NCI-H1048 (cell line): Measurements from ENCODE around the gene OR10S1.
"Not testable (repeated sequence)": the region's sequence is repeated elsewhere in the genome, so short reads cannot be mapped to it uniquely, and the experiment has no call there.

Experiments used
- DNase-seq: peaks from one replicate; lab custom pipeline; 2025; lab: John Stamatoyannopoulos, UW

Gene OR10S1, protein sequence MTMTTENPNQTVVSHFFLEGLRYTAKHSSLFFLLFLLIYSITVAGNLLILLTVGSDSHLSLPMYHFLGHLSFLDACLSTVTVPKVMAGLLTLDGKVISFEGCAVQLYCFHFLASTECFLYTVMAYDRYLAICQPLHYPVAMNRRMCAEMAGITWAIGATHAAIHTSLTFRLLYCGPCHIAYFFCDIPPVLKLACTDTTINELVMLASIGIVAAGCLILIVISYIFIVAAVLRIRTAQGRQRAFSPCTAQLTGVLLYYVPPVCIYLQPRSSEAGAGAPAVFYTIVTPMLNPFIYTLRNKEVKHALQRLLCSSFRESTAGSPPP

DNA sequence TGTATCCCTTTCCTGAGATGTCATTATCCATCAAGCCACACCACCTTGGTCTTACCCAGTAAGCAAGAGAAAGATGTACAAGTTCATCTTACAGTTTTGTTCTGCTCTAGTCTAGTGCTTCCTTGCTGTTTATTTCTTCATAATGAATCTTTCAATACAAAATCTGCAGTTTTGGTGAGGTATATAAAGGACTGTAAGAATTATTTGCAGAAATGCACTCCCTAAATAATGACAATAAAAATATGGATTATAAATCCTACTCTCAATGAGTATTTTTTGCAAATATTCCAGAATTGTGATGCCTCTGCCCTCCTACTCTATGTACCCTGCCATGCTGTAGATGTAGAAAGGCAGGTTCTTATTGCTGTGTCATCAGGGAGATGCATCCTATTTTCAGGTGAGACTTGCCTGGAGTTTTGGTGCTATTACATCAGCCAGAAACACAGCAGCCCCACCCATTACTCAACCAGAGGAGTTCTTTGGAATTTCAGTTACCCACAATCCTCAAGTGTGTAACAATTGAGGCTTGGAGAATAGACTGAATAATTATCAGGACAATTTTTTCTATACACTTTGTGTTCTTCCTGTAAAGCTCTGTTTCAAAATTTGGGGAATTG is at the start of gene OR10S1:
TSS of gene OR10S1 (minus strand) at position 51 of the 617 bp plus-strand sequence. CDS start 117 bp downstream, outside the sequence.
- no peak for DNase-seq

DNA sequence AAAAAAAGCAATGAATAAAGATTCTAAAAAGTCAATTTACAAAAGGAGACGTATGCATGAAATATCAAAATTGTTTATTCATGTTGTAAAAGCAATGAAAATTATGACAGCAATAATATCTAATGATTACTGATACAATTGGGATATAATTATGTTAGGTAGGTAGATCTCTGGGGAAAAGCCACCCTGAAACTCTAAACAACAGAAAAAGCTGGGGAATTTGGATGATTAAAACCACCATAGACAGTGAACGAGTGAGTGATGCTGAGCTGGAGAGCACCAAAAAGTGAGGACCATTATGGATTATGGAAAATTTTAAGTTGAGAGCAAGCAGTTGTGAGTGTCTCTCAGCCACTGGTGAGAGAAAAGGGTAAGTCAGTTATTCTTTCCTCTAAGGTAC is 48.9 kb upstream of the OR10S1 start, which contains the start of gene OR10G8:
TSS of gene OR10G8 (plus strand) at position 301 of the 400 bp plus-strand sequence. CDS start 2,825 bp downstream, outside the sequence.
- no peak for DNase-seq

GRCh38 chr11:124015837-124016236 is 38.3 kb upstream of the OR10S1 start:
- not testable (repeated sequence) for DNase-seq

- no peak for DNase-seq
Measured at GRCh38 chr11:124012697-124013096, 35.1 kb upstream of the OR10S1 start, which contains the start of gene OR10G4. Gene OR10G4, plus strand, starts transcription at chr11:124012997. Its CDS starts 2,578 bp downstream, at chr11:124015575.

GRCh38 chr11:123995119-123995518 is 17.5 kb upstream of the OR10S1 start, which contains the start of gene OR10G6:
Gene OR10G6, minus strand, starts transcription at chr11:123995161. Its CDS starts 0 bp downstream, at chr11:123995161.
- no peak for DNase-seq

GRCh38 chr11:123979311-123979710 is 1.7 kb upstream of the OR10S1 start:
- DNase-seq = no peak

DNA sequence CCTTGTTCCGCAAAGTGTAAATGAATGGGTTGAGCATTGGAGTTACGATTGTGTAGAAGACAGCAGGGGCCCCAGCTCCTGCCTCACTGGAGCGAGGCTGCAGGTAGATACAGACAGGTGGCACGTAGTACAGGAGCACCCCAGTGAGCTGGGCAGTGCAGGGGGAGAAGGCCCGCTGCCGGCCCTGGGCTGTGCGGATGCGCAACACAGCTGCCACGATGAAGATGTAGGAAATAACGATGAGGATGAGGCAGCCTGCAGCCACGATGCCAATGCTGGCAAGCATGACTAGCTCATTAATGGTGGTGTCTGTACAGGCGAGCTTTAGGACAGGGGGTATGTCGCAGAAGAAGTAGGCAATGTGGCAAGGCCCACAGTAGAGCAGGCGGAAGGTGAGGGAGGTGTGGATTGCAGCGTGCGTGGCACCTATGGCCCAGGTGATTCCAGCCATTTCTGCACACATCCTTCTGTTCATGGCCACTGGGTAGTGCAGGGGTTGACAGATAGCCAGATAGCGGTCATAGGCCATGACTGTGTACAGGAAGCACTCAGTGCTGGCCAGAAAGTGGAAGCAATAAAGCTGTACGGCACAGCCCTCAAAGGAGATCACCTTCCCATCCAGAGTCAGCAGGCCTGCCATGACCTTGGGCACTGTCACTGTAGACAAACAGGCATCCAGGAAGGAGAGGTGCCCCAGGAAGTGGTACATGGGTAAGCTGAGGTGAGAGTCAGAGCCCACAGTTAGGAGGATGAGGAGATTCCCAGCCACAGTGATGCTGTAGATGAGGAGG is 616 bp downstream of the OR10S1 start:
- no peak for DNase-seq

- DNase-seq = no peak
Measured at GRCh38 chr11:123973816-123974215, 3.8 kb downstream of the OR10S1 start.

- DNase-seq = no peak
Measured at GRCh38 chr11:123956752-123957151, 20.8 kb downstream of the OR10S1 start.

GRCh38 chr11:123945132-123945531 is 32.4 kb downstream of the OR10S1 start:
- DNase-seq = no peak

GRCh38 chr11:123943738-123944137 is 33.8 kb downstream of the OR10S1 start, which contains the start of gene OR6T1:
Gene OR6T1, minus strand, starts transcription at chr11:123943838. Its CDS starts 0 bp downstream, at chr11:123943838.
- DNase-seq = no peak

GRCh38 chr11:123942413-123942812 is 35.2 kb downstream of the OR10S1 start:
- DNase-seq = no peak

- DNase-seq = no peak
Measured at GRCh38 chr11:123939317-123939716, 38.3 kb downstream of the OR10S1 start, which contains the start of gene OR4D5. Gene OR4D5, plus strand, starts transcription at chr11:123939617. Its CDS starts 0 bp downstream, at chr11:123939617.
